Omental fat pad (tissue), 4 donors: ENCODE results near the gene VAV2. TPM values are rescaled to one million over a fixed set of nuclear protein-coding genes. Genes with fewer than 3 reads are reported as not detected.

ENCODE experiments used
- ATAC-seq: fragments of 150-250 bp; one replicate; pipeline ENCODE4 v1.9.1; 2016; ENCODE audit warnings: mild to moderate bottlenecking, moderate library complexity; ENCODE audit not compliant: low FRiP score
- DNase-seq: peaks from one replicate; pipeline ENCODE4 v3.0.0-alpha.2; 2019; ENCODE audit warnings: low spot score
- total RNA-seq, 4 donors: library from RNA; depleted of rRNA; stranded (reverse); fragments of >200 nt; gene quantifications; one replicate each; pipeline ENCODE4 v1.1.0, GENCODE V29; 2016
- TF ChIP-seq, protein P1 (sequence below), 3 donors: fragments of 450-650 bp; IDR thresholded peaks; one replicate each; pipeline ENCODE4 v1.5.1; 2016 to 2017; ENCODE audit warnings: antibody characterized with exemption in 3 of 3, mild to moderate bottlenecking in 3 of 3, moderate library complexity in 2 of 3

The VAV2 gene
- total RNA-seq, 4 donors from 2014 or later: 4.0 to 10.9 (median 6.2) TPM

DNA sequence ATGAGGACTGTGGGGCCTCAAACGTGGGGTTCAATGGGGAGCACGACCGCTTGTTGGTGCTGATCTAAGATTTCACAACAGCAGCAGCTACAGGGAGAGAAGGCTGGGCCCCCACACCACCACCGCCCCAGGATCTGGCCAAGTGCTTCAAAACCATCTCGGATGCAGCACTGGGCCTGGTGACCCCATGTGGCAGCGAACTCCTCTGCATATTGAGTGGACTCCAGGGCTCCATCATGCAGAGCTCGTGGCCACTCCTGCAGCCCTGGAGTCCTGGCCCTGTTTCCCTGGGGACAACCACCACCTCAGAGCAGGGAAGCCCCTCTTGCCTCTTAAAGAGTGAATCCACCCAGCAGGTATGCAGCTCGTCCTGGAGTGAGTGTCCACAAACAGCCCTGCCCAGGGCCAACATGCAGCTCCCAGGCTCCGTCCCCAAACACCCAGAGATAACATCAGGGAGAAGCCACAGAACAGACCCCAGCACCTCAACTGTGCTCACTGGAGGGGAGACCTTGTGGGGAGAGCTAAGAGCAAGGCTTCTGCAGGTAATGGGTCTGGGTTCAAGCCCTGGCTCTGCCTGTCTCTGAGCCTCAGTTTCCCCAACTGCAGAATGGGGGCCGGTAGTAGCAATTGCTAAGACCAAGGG, 150.8 kb downstream of the VAV2 start:
- TF ChIP-seq, protein P1, sequence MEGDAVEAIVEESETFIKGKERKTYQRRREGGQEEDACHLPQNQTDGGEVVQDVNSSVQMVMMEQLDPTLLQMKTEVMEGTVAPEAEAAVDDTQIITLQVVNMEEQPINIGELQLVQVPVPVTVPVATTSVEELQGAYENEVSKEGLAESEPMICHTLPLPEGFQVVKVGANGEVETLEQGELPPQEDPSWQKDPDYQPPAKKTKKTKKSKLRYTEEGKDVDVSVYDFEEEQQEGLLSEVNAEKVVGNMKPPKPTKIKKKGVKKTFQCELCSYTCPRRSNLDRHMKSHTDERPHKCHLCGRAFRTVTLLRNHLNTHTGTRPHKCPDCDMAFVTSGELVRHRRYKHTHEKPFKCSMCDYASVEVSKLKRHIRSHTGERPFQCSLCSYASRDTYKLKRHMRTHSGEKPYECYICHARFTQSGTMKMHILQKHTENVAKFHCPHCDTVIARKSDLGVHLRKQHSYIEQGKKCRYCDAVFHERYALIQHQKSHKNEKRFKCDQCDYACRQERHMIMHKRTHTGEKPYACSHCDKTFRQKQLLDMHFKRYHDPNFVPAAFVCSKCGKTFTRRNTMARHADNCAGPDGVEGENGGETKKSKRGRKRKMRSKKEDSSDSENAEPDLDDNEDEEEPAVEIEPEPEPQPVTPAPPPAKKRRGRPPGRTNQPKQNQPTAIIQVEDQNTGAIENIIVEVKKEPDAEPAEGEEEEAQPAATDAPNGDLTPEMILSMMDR (IDR thresholded peaks at IDR 0.05): no peak
- no peak for DNase-seq
- ATAC-seq: no peak

DNA sequence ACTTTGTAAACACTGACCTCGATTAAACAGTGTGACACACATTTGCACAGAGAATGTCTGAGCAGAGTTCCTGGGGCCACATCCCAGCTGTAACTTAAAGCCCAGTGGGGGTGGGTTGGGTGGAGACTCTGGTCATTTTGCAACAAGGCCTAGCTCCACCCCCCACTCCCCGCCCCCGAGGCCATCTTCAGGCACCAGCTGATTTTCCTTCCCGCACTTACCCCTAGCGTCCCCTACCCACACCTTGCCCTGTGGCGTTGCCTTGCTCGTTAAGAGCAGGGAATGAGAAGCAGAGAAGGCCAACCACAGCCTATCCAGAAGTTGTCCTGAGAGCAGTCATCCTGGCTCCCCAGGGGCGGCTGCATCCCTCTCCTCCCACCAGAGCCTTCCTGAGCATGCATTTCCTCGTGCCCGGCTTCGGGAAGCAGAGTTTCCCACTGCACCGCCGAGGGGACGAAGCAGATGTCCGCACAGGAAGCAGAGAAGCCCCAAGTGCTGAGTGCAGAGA, 152.2 kb downstream of the VAV2 start:
- DNase-seq (no peak), ATAC-seq (no peak)
- TF ChIP-seq, protein P1 (IDR thresholded peaks at IDR 0.05): no peak

- DNase-seq: no peak
- TF ChIP-seq, protein P1 (IDR thresholded peaks at IDR 0.05): no peak
- no peak for ATAC-seq
These were observed 153.1 kb downstream of the VAV2 start for GRCh38 chr9:133838859-133839507.

GRCh38 chr9:133837627-133838597, 154.2 kb downstream of the VAV2 start:
- TF ChIP-seq, protein P1 (IDR thresholded peaks at IDR 0.05): no peak
- ATAC-seq: no peak
- no peak for DNase-seq

GRCh38 chr9:133836818-133837217, 155.3 kb downstream of the VAV2 start:
- TF ChIP-seq, protein P1 (IDR thresholded peaks at IDR 0.05): no peak
- no peak for ATAC-seq
- DNase-seq: no peak

DNA sequence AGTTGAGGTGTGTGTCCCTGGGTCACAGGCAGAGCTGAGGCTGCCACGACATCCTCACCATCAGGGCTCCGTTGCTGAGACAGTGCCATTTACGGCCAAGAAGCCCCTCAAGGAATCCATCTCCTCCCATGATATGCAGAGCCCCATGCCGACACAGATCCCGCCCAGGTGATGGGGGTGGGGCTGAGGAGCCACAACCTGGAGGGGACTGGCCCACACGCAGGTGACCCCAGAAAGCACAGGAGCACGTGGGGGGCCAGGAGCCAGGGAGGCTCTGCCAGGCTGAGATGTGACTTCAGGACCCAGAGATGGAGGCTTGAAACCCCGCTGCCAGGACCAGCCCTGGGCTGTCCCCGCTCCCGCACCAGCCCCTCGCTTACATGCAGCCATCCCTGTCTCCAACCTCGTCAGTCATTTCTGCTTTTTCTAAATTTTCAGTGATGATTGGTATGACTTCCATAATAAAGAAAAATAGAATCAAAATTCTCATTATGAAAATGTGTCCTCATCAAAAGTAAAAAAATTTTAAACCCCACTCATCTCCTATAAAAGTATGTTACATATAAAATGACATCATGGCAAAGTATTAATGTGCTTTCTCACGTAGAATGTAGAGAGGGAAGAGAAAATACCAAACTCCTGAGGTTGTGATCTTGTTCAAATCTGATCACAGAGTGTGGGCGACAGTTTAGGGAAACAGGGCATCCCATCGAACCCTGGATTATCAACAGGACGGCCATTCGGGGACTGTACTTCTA, 155.9 kb downstream of the VAV2 start:
- ATAC-seq (no peak), DNase-seq (no peak)
- TF ChIP-seq, protein P1 (IDR thresholded peaks at IDR 0.05): no peak
